Osteoblast (primary cell): ENCODE data around the gene RAX. TPM values are rescaled to one million over a fixed set of nuclear protein-coding genes. Genes with fewer than 3 reads are reported as not detected.
A peak's percentile ranks its signal among the peaks of the same experiment; 100 is the strongest.

Experiments
- DNase-seq: peaks from one replicate; pipeline ENCODE4 v3.0.0; 2011; ENCODE audit warnings: low spot score, mixed read lengths; ENCODE audit not compliant: insufficient read length; ENCODE audit errors: missing footprints
- H2AFZ ChIP-seq: 2 replicates; pipeline ENCODE4 v1.6.0; 2011; ENCODE audit warnings: mild to moderate bottlenecking, low read length
- H3K27ac ChIP-seq: 2 replicates; pipeline ENCODE4 v1.5.1; 2011; ENCODE audit warnings: mild to moderate bottlenecking, low read depth, low read length, moderate library complexity
- H3K27me3 ChIP-seq: 2 replicates; pipeline ENCODE4 v1.6.0; 2012; ENCODE audit warnings: mild to moderate bottlenecking, control low read depth, inconsistent platforms, low read length, moderate library complexity; ENCODE audit not compliant: insufficient read depth
- H3K36me3 ChIP-seq: 2 replicates; pipeline ENCODE4 v1.5.1; 2011; ENCODE audit warnings: mild to moderate bottlenecking, low read length, control low read depth, moderate library complexity; ENCODE audit not compliant: insufficient read depth
- H3K4me1 ChIP-seq: 2 replicates; pipeline ENCODE4 v1.5.1; 2011; ENCODE audit warnings: mild to moderate bottlenecking, low read length, control low read depth, moderate library complexity; ENCODE audit not compliant: insufficient read depth
- H3K4me2 ChIP-seq: 2 replicates; pipeline ENCODE4 v1.6.0; 2011; ENCODE audit warnings: mild to moderate bottlenecking, low read length; ENCODE audit not compliant: insufficient read depth
- H3K4me3 ChIP-seq: fragments of 200-600 bp; sonication (generic); 3 replicates; pipeline ENCODE4 v1.5.1; 2012; ENCODE audit warnings: mild to moderate bottlenecking, low read length, inconsistent platforms; ENCODE audit not compliant: insufficient read depth
- H3K79me2 ChIP-seq: 2 replicates; pipeline ENCODE4 v1.6.0; 2012; ENCODE audit warnings: mild to moderate bottlenecking, low read length, control low read depth, inconsistent platforms; ENCODE audit not compliant: insufficient read depth
- H3K9me3 ChIP-seq: 2 replicates; pipeline ENCODE4 v1.5.1; 2011; ENCODE audit warnings: low read depth, low read length, control low read depth
- H4K20me1 ChIP-seq: 2 replicates; pipeline ENCODE4 v1.6.0; 2012; ENCODE audit warnings: mild to moderate bottlenecking, low read length, control low read depth; ENCODE audit not compliant: insufficient read depth
- total RNA-seq: library from RNA; depleted of rRNA; stranded (reverse); fragments of >200 nt; gene quantifications from 2 replicates; pipeline ENCODE4 v1.2.3, GENCODE V29; 2012
- TF ChIP-seq, protein P1 (sequence below): IDR thresholded peaks from 2 replicates; pipeline ENCODE4 v1.5.1; 2011; ENCODE audit warnings: mild to moderate bottlenecking, low read depth, low read length, moderate library complexity; ENCODE audit errors: extremely low read depth

RAX gene
- total RNA-seq, 1 donor, result not detected

DNA sequence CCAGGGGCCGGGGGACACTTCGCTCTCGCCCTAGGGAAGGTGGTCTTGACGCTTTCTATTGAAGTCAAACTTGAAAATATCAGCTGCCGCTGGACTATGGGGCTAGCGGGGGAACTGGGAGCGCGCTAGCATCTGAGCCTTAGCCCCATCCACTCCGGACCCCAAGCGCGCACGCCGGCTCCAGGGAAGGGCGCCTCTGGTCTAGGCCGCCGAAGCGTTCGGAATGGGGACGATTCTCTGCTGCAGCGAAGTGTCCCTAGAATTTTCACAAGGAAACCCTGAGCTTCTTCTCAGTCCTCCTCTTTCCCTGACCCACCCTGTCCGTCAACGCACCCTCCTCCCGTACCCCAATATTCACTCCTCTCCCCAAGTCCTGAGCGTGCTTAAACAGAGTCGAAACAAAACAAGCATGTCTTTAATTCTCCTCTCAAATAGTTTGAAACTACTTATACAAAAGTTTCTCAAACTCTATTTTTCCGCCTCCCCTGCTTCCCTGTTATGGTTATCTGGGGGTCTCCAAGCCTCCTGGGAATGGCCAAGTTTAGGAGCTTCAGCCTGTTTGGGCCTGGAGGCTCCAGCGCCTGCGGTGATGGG lies 5.0 kb downstream of the RAX start:
- TF ChIP-seq, protein P1, sequence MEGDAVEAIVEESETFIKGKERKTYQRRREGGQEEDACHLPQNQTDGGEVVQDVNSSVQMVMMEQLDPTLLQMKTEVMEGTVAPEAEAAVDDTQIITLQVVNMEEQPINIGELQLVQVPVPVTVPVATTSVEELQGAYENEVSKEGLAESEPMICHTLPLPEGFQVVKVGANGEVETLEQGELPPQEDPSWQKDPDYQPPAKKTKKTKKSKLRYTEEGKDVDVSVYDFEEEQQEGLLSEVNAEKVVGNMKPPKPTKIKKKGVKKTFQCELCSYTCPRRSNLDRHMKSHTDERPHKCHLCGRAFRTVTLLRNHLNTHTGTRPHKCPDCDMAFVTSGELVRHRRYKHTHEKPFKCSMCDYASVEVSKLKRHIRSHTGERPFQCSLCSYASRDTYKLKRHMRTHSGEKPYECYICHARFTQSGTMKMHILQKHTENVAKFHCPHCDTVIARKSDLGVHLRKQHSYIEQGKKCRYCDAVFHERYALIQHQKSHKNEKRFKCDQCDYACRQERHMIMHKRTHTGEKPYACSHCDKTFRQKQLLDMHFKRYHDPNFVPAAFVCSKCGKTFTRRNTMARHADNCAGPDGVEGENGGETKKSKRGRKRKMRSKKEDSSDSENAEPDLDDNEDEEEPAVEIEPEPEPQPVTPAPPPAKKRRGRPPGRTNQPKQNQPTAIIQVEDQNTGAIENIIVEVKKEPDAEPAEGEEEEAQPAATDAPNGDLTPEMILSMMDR, result no peak
- no peaks in the 10 kb centered on the region for H3K4me1 ChIP-seq
- no peak overlapping the region for H3K27ac ChIP-seq
- peaks cover 4% of the 10 kb centered on the region for H3K9me3 ChIP-seq
- no peaks in the 10 kb centered on the region for H3K79me2 ChIP-seq
- peaks cover 98% of the 10 kb centered on the region for H3K27me3 ChIP-seq
- no peak overlapping the region for H3K4me2 ChIP-seq
- no peak overlapping the region for H2AFZ ChIP-seq
- DNase-seq, result peak; percentile 80
- H4K20me1 ChIP-seq, result no peaks in the 10 kb centered on the region
- no peaks in the 10 kb centered on the region for H3K36me3 ChIP-seq
- H3K4me3 ChIP-seq, result no peak overlapping the region

DNA sequence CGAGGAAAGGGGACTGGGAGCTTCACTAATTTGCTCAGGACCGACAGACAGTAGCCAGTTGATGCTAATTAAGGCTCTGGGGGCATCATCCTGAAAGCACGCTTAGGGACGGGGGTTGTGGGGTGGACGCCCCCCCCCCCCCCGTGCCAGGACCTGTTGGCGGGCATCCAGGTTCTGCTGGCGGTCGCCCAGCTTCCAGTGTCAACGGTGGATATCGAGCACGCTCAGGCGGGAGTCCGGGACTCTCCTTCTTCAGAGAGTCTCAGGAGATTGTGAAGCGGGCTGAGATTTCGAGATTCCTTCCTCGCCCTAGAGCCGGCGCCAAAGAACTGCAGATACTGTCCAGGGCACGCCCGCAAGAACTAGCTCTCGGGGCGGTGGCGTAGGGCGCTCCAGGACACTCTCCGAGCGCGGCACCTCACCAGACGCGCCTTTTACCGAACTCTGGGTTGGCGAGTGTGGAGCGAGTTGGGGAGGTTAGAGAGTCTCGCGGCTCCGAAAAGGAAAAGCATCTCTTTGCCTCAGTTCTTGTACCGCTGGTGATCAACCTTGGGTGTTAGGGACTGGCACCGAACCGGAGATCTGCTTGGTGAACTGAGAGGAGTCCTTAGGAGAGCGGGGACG lies 5.6 kb downstream of the RAX start:
- H3K27ac ChIP-seq, result no peak overlapping the region
- no peaks in the 10 kb centered on the region for H3K36me3 ChIP-seq
- H2AFZ ChIP-seq, result no peak overlapping the region
- TF ChIP-seq, protein P1, result no peak
- H3K4me1 ChIP-seq, result no peaks in the 10 kb centered on the region
- no peak overlapping the region for H3K4me3 ChIP-seq
- H3K27me3 ChIP-seq, result peaks cover 99% of the 10 kb centered on the region
- peak; percentile 87 for DNase-seq
- no peaks in the 10 kb centered on the region for H3K79me2 ChIP-seq
- H3K9me3 ChIP-seq, result peaks cover 4% of the 10 kb centered on the region
- H4K20me1 ChIP-seq, result no peaks in the 10 kb centered on the region
- H3K4me2 ChIP-seq, result no peak overlapping the region

DNA sequence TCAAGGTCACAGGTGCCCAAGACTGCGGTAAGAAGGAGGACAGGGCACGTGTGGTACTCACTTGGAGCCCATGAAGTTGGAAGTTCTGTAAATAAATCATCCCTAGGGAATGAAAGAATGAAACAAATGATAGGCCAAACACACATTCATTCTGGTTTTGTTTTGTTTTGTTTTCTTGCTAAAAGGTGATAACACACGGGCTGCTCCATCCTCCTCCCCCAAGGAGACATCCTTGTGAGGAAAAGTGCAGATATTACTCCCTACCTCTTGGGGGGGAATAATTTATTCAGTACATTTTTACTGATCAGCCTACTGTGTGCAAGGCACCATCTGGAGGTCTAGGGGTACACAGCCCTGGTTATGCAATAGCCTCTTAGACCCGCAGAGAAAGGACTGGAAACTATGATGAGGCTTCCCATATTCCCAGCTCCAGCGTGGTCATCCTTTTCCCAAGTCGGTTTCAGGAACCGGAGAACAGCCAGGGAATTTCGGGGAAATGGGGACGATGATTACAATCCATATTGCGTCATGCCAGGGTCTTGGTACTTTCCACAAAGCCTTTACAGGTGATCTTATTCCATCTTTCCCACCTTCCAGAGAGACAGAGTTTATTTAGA lies 6.3 kb downstream of the RAX start:
- no peaks in the 10 kb centered on the region for H3K79me2 ChIP-seq
- TF ChIP-seq, protein P1, result no peak
- no peak overlapping the region for H2AFZ ChIP-seq
- H4K20me1 ChIP-seq, result no peaks in the 10 kb centered on the region
- H3K4me3 ChIP-seq, result no peak overlapping the region
- no peak overlapping the region for H3K27ac ChIP-seq
- no peak overlapping the region for H3K4me2 ChIP-seq
- H3K9me3 ChIP-seq, result peaks cover 4% of the 10 kb centered on the region
- peaks cover 94% of the 10 kb centered on the region for H3K27me3 ChIP-seq
- peak; percentile 83 for DNase-seq
- H3K36me3 ChIP-seq, result no peaks in the 10 kb centered on the region
- H3K4me1 ChIP-seq, result no peaks in the 10 kb centered on the region

DNA sequence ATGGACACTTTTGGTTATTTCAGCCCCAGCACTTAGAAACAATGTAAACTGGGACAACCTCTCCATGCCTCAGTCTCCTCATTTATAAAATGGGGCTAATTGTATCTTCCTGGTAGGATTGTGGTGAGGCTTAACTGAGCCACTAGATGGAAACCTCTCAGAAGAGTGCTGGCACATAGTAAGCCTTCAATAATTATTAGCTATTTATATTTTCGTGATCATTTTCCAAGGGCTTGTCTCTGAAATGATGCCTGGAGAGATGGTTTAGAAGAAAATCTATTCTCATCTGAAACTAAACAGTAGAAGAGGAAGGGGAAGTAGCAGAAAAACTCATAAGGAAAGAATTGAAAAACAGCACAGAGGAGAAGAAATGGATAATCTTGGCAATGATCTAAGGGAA lies 6.8 kb downstream of the RAX start:
- no peak overlapping the region for H3K4me2 ChIP-seq
- H3K27ac ChIP-seq, result no peak overlapping the region
- no peak overlapping the region for H2AFZ ChIP-seq
- H3K79me2 ChIP-seq, result no peaks in the 10 kb centered on the region
- peaks cover 4% of the 10 kb centered on the region for H3K9me3 ChIP-seq
- no peak overlapping the region for H3K4me3 ChIP-seq
- no peaks in the 10 kb centered on the region for H3K4me1 ChIP-seq
- H4K20me1 ChIP-seq, result no peaks in the 10 kb centered on the region
- peak; percentile 63 for DNase-seq
- H3K27me3 ChIP-seq, result peaks cover 88% of the 10 kb centered on the region
- no peaks in the 10 kb centered on the region for H3K36me3 ChIP-seq
- TF ChIP-seq, protein P1, result no peak
